Neural progenitor cell (in vitro differentiated cells): ENCODE results near the gene USP2.

Source experiments
- CTCF ChIP-seq: fragments of 200-600 bp; sonication (generic); IDR thresholded peaks from 2 replicates; pipeline ENCODE4 v1.5.1; 2017; ENCODE audit warnings: antibody characterized with exemption, mild to moderate bottlenecking
- EZH2 ChIP-seq: fragments of 200-600 bp; sonication (generic); IDR thresholded peaks from 2 replicates; pipeline ENCODE4 v1.6.1; 2017; ENCODE audit warnings: antibody characterized with exemption, mild to moderate bottlenecking, moderate library complexity
- EZH2phosphoT487 ChIP-seq: fragments of 200-600 bp; sonication (generic); IDR thresholded peaks from 2 replicates; pipeline ENCODE4 v1.6.1; 2017; ENCODE audit warnings: antibody characterized with exemption

GRCh38 chr11:119415966-119416365 lies 34.5 kb upstream of the USP2 start:
- TF ChIP-seq CTCF = no peak
- TF ChIP-seq EZH2 = no peak
- TF ChIP-seq EZH2phosphoT487 = no peak
